SK-N-MC (cell line): Measurements from ENCODE around the gene SMIM20.

Experiments used
- DNase-seq: peaks from one replicate; pipeline ENCODE4 v3.0.0-alpha.2; 2011; ENCODE audit warnings: low read depth, low spot score
- H3K27ac ChIP-seq: fragments of 200-600 bp; sonication (generic); 2 replicates; pipeline ENCODE4 v1.5.1; 2016; ENCODE audit warnings: mixed run types
- H3K36me3 ChIP-seq: fragments of 200-600 bp; sonication (generic); 2 replicates; pipeline ENCODE4 v1.6.1; 2017; ENCODE audit warnings: antibody characterized with exemption, low read length, mixed read lengths; ENCODE audit not compliant: insufficient read depth
- H3K4me3 ChIP-seq: fragments of 200-600 bp; sonication (generic); 2 replicates; pipeline ENCODE4 v1.5.1; 2016
- H3K9ac ChIP-seq: fragments of 200-600 bp; sonication (generic); 2 replicates; pipeline ENCODE4 v1.8.0; 2017; ENCODE audit warnings: mixed run types, mixed read lengths; ENCODE audit not compliant: insufficient read length
- H3K9me3 ChIP-seq: fragments of 200-600 bp; sonication (generic); 2 replicates; pipeline ENCODE4 v1.6.1; 2017; ENCODE audit warnings: low read depth, mild to moderate bottlenecking, antibody characterized with exemption, low read length, moderate library complexity, mixed read lengths
- EZH2 ChIP-seq: fragments of 200-600 bp; sonication (generic); IDR thresholded peaks from one replicate; pipeline ENCODE4 v1.6.1; 2017; ENCODE audit warnings: antibody characterized with exemption
- FOXP2 ChIP-seq: optimal IDR thresholded peaks from 2 replicates; pipeline ENCODE3; 2011; ENCODE audit warnings: mild to moderate bottlenecking, moderate library complexity; ENCODE audit not compliant: insufficient read depth; ENCODE audit errors: extremely low read length, control extremely low read depth
- POLR2AphosphoS5 ChIP-seq: IDR thresholded peaks from 2 replicates; pipeline ENCODE4 v1.6.1; 2012; ENCODE audit warnings: mild to moderate bottlenecking, low read depth, low read length, borderline replicate concordance

SMIM20 gene

GRCh38 chr4:25939330-25939729, 25.3 kb downstream of the SMIM20 start:
- no peak overlapping the region for H3K9ac ChIP-seq
- no peak overlapping the region for H3K4me3 ChIP-seq
- no peaks in the 10 kb centered on the region for H3K9me3 ChIP-seq
- H3K36me3 ChIP-seq = no peaks in the 10 kb centered on the region
- no peak overlapping the region for H3K27ac ChIP-seq
- TF ChIP-seq FOXP2 (no peak), POLR2AphosphoS5 (no peak), EZH2 (no peak)
- DNase-seq = no peak

GRCh38 chr4:25941457-25942221, 27.6 kb downstream of the SMIM20 start:
- no peak for DNase-seq
- Histone ChIP-seq H3K4me3 (no peak overlapping the region), H3K9ac (no peak overlapping the region), H3K36me3 (no peaks in the 10 kb centered on the region), H3K9me3 (no peaks in the 10 kb centered on the region), H3K27ac (no peak overlapping the region)
- TF ChIP-seq FOXP2 (no peak), EZH2 (no peak), POLR2AphosphoS5 (no peak)

GRCh38 chr4:25943312-25943711, 29.3 kb downstream of the SMIM20 start:
- TF ChIP-seq FOXP2 (no peak), EZH2 (no peak), POLR2AphosphoS5 (no peak)
- H3K36me3 ChIP-seq = no peaks in the 10 kb centered on the region
- H3K4me3 ChIP-seq = no peak overlapping the region
- no peak overlapping the region for H3K9ac ChIP-seq
- H3K9me3 ChIP-seq = no peaks in the 10 kb centered on the region
- H3K27ac ChIP-seq = no peak overlapping the region
- no peak for DNase-seq

GRCh38 chr4:25943805-25944204, 29.8 kb downstream of the SMIM20 start:
- Histone ChIP-seq H3K9ac (no peak overlapping the region), H3K36me3 (no peaks in the 10 kb centered on the region), H3K4me3 (no peak overlapping the region), H3K27ac (no peak overlapping the region), H3K9me3 (no peaks in the 10 kb centered on the region)
- no peak for TF ChIP-seq FOXP2
- no peak for TF ChIP-seq EZH2
- TF ChIP-seq POLR2AphosphoS5 = no peak
- DNase-seq = no peak

- H3K9me3 ChIP-seq = no peaks in the 10 kb centered on the region
- H3K4me3 ChIP-seq = no peak overlapping the region
- H3K36me3 ChIP-seq = no peaks in the 10 kb centered on the region
- no peak overlapping the region for H3K9ac ChIP-seq
- TF ChIP-seq POLR2AphosphoS5 (no peak), FOXP2 (no peak), EZH2 (no peak)
- DNase-seq = no peak
- H3K27ac ChIP-seq = no peak overlapping the region
These were observed 34.0 kb downstream of the SMIM20 start for GRCh38 chr4:25948051-25948450.

- TF ChIP-seq EZH2 (no peak), FOXP2 (no peak), POLR2AphosphoS5 (no peak)
- H3K9me3 ChIP-seq = no peaks in the 10 kb centered on the region
- H3K4me3 ChIP-seq = no peak overlapping the region
- H3K36me3 ChIP-seq = no peaks in the 10 kb centered on the region
- no peak overlapping the region for H3K9ac ChIP-seq
- DNase-seq = no peak
- H3K27ac ChIP-seq = no peak overlapping the region
These were observed 35.2 kb downstream of the SMIM20 start for GRCh38 chr4:25949173-25949748.

- no peak overlapping the region for H3K4me3 ChIP-seq
- H3K9ac ChIP-seq = no peak overlapping the region
- TF ChIP-seq FOXP2 = no peak
- no peak for TF ChIP-seq EZH2
- no peak for TF ChIP-seq POLR2AphosphoS5
- H3K36me3 ChIP-seq = no peaks in the 10 kb centered on the region
- DNase-seq = no peak
- no peak overlapping the region for H3K27ac ChIP-seq
- H3K9me3 ChIP-seq = no peaks in the 10 kb centered on the region
These were observed 36.0 kb downstream of the SMIM20 start for GRCh38 chr4:25949994-25950393.

- no peak for DNase-seq
These were observed 36.7 kb downstream of the SMIM20 start for GRCh38 chr4:25950461-25951389.

More at GRCh38 chr4:25950461-25951389, 36.7 kb downstream of the SMIM20 start:
- Histone ChIP-seq H3K9me3 (no peaks in the 10 kb centered on the region), H3K27ac (no peak overlapping the region), H3K4me3 (no peak overlapping the region), H3K36me3 (no peaks in the 10 kb centered on the region), H3K9ac (no peak overlapping the region)
- TF ChIP-seq EZH2 = no peak
- TF ChIP-seq FOXP2 = no peak
- no peak for TF ChIP-seq POLR2AphosphoS5
